ENCODE measurements around the gene MAP2K3.

- TF ChIP-seq CTCF (IDR thresholded peaks at IDR 0.05) (no peak), AFF4 (CRISPR knock-in tag; IDR thresholded peaks at IDR 0.05; ENCODE audit: borderline replicate concordance) (no peak), FOXJ3 (CRISPR knock-in tag; IDR thresholded peaks at IDR 0.05; ENCODE audit: borderline replicate concordance) (no peak), MXD4 (CRISPR knock-in tag; IDR thresholded peaks at IDR 0.05; ENCODE audit: borderline replicate concordance) (no peak), TP53 (CRISPR knock-in tag; IDR thresholded peaks at IDR 0.05) (no peak), E2F5 (CRISPR knock-in tag; IDR thresholded peaks at IDR 0.05) (no peak), TEAD4 (CRISPR knock-in tag; IDR thresholded peaks at IDR 0.05) (no peak), TCF7 (CRISPR knock-in tag; IDR thresholded peaks at IDR 0.05; ENCODE audit: low read depth) (no peak), CDX4 (CRISPR knock-in tag; IDR thresholded peaks at IDR 0.05; ENCODE audit: borderline replicate concordance) (no peak), MAX (CRISPR knock-in tag; IDR thresholded peaks at IDR 0.05) (no peak), RELA (CRISPR knock-in tag; IDR thresholded peaks at IDR 0.05; ENCODE audit: borderline replicate concordance) (no peak), ATF2 (CRISPR knock-in tag; IDR thresholded peaks at IDR 0.05; ENCODE audit: borderline replicate concordance, low read depth) (no peak), ATF6 (CRISPR knock-in tag; IDR thresholded peaks at IDR 0.05) (no peak)
Measured at GRCh38 chr17:21269394-21269793, 15.1 kb upstream of the MAP2K3 start.

All from WTC11 (cell line).